ENCODE measurements around the gene ANO10.

DNA sequence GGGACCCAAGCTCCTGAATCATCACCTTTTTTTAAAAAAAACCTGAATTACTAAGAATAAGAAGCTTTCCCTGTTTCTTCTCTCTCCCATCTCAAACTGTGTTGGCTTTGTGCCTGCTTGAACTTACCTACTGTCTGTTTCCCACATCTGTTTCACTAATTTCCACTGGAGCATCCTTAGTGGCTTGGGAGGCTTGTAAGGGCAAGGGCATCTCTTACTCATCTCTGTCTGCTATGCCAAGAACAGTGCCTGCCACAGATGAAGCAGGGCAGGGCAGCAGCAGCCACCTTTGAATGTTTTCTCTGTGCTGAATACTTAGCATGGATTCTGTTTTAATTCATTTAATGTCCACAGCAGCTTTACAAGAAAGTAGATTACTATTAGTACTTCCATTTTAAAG is 293.2 kb downstream of the ANO10 start:
- TF ChIP-seq, protein P1, sequence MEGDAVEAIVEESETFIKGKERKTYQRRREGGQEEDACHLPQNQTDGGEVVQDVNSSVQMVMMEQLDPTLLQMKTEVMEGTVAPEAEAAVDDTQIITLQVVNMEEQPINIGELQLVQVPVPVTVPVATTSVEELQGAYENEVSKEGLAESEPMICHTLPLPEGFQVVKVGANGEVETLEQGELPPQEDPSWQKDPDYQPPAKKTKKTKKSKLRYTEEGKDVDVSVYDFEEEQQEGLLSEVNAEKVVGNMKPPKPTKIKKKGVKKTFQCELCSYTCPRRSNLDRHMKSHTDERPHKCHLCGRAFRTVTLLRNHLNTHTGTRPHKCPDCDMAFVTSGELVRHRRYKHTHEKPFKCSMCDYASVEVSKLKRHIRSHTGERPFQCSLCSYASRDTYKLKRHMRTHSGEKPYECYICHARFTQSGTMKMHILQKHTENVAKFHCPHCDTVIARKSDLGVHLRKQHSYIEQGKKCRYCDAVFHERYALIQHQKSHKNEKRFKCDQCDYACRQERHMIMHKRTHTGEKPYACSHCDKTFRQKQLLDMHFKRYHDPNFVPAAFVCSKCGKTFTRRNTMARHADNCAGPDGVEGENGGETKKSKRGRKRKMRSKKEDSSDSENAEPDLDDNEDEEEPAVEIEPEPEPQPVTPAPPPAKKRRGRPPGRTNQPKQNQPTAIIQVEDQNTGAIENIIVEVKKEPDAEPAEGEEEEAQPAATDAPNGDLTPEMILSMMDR (IDR thresholded peaks at IDR 0.05): no peak
- TF ChIP-seq POLR2A (IDR thresholded peaks at IDR 0.05) (no peak), POLR2AphosphoS5 (IDR thresholded peaks at IDR 0.05) (no peak)
